Measurements from ENCODE around the gene ESYT2.

Gene ESYT2

GRCh38 chr7:158732494-158733219, 96.7 kb downstream of the ESYT2 start:
- POLR2A ChIA-PET = no interaction called here
- CTCF ChIA-PET = interaction anchor here (0.7 to 1.4 kb wide), 3 partner anchors 10 to 293 kb away, joined by 3 to 7 read pairs (median 3); no protein-coding TSS in a partner anchor
- no peak overlapping the region for H3K4me3 ChIP-seq (ENCODE audit: low read depth, low read length)
- H3K36me3 ChIP-seq (ENCODE audit: control insufficient read depth in 2 of 2, insufficient read depth in 1 of 2, low read length in 2 of 2) = peaks cover 0 to 39% of the 10 kb centered on the region in 2 experiments; a peak in 2 of 3 replicates
- no peaks in the 10 kb centered on the region for H3K4me1 ChIP-seq (ENCODE audit: control insufficient read depth, insufficient read depth, low read length)
- no peaks in the 10 kb centered on the region for H3K9me3 ChIP-seq (ENCODE audit: control insufficient read depth, insufficient read depth, low read depth, low read length)
- H3K27ac ChIP-seq (ENCODE audit: extremely low read depth, low read depth, low read length) = no peak overlapping the region
- TF ChIP-seq, protein P1, sequence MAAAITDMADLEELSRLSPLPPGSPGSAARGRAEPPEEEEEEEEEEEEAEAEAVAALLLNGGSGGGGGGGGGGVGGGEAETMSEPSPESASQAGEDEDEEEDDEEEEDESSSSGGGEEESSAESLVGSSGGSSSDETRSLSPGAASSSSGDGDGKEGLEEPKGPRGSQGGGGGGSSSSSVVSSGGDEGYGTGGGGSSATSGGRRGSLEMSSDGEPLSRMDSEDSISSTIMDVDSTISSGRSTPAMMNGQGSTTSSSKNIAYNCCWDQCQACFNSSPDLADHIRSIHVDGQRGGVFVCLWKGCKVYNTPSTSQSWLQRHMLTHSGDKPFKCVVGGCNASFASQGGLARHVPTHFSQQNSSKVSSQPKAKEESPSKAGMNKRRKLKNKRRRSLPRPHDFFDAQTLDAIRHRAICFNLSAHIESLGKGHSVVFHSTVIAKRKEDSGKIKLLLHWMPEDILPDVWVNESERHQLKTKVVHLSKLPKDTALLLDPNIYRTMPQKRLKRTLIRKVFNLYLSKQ (tag by site-specific recombination; IDR thresholded peaks at IDR 0.05; ENCODE audit: borderline replicate concordance) = no peak
- TF ChIP-seq, protein P2, sequence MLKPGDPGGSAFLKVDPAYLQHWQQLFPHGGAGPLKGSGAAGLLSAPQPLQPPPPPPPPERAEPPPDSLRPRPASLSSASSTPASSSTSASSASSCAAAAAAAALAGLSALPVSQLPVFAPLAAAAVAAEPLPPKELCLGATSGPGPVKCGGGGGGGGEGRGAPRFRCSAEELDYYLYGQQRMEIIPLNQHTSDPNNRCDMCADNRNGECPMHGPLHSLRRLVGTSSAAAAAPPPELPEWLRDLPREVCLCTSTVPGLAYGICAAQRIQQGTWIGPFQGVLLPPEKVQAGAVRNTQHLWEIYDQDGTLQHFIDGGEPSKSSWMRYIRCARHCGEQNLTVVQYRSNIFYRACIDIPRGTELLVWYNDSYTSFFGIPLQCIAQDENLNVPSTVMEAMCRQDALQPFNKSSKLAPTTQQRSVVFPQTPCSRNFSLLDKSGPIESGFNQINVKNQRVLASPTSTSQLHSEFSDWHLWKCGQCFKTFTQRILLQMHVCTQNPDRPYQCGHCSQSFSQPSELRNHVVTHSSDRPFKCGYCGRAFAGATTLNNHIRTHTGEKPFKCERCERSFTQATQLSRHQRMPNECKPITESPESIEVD (tag by site-specific recombination; IDR thresholded peaks at IDR 0.05) = no peak
- no peak for TF ChIP-seq KLF9 (tag by site-specific recombination; IDR thresholded peaks at IDR 0.05; ENCODE audit: low read depth)
- TF ChIP-seq, protein P3, sequence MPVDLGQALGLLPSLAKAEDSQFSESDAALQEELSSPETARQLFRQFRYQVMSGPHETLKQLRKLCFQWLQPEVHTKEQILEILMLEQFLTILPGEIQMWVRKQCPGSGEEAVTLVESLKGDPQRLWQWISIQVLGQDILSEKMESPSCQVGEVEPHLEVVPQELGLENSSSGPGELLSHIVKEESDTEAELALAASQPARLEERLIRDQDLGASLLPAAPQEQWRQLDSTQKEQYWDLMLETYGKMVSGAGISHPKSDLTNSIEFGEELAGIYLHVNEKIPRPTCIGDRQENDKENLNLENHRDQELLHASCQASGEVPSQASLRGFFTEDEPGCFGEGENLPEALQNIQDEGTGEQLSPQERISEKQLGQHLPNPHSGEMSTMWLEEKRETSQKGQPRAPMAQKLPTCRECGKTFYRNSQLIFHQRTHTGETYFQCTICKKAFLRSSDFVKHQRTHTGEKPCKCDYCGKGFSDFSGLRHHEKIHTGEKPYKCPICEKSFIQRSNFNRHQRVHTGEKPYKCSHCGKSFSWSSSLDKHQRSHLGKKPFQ (tag by site-specific recombination; IDR thresholded peaks at IDR 0.05) = no peak
- no peak for TF ChIP-seq ZIC2 (tag by site-specific recombination; IDR thresholded peaks at IDR 0.05)
- TF ChIP-seq ZBTB48 (tag by site-specific recombination; IDR thresholded peaks at IDR 0.05) = no peak
- TF ChIP-seq, protein P4, sequence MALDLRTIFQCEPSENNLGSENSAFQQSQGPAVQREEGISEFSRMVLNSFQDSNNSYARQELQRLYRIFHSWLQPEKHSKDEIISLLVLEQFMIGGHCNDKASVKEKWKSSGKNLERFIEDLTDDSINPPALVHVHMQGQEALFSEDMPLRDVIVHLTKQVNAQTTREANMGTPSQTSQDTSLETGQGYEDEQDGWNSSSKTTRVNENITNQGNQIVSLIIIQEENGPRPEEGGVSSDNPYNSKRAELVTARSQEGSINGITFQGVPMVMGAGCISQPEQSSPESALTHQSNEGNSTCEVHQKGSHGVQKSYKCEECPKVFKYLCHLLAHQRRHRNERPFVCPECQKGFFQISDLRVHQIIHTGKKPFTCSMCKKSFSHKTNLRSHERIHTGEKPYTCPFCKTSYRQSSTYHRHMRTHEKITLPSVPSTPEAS (tag by site-specific recombination; IDR thresholded peaks at IDR 0.05) = no peak
- no peak for TF ChIP-seq ZNF354C (tag by site-specific recombination; IDR thresholded peaks at IDR 0.05; ENCODE audit: borderline replicate concordance, low read depth)
- TF ChIP-seq, protein P5, sequence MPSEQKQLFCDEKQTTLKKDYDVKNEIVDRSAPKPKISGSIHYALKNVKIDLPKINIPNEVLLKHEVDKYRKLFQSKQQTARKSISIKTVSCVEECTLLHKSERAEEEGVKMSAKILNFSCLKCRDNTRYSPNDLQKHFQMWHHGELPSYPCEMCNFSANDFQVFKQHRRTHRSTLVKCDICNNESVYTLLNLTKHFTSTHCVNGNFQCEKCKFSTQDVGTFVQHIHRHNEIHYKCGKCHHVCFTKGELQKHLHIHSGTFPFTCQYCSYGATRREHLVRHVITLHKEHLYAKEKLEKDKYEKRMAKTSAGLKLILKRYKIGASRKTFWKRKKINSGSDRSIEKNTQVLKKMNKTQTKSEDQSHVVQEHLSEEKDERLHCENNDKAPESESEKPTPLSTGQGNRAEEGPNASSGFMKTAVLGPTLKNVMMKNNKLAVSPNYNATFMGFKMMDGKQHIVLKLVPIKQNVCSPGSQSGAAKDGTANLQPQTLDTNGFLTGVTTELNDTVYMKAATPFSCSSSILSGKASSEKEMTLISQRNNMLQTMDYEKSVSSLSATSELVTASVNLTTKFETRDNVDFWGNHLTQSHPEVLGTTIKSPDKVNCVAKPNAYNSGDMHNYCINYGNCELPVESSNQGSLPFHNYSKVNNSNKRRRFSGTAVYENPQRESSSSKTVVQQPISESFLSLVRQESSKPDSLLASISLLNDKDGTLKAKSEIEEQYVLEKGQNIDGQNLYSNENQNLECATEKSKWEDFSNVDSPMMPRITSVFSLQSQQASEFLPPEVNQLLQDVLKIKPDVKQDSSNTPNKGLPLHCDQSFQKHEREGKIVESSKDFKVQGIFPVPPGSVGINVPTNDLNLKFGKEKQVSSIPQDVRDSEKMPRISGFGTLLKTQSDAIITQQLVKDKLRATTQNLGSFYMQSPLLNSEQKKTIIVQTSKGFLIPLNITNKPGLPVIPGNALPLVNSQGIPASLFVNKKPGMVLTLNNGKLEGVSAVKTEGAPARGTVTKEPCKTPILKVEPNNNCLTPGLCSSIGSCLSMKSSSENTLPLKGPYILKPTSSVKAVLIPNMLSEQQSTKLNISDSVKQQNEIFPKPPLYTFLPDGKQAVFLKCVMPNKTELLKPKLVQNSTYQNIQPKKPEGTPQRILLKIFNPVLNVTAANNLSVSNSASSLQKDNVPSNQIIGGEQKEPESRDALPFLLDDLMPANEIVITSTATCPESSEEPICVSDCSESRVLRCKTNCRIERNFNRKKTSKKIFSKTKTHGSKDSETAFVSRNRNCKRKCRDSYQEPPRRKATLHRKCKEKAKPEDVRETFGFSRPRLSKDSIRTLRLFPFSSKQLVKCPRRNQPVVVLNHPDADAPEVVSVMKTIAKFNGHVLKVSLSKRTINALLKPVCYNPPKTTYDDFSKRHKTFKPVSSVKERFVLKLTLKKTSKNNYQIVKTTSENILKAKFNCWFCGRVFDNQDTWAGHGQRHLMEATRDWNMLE (tag by site-specific recombination; conservative IDR thresholded peaks at IDR 0.05; ENCODE audit: low read depth) = no peak
- TF ChIP-seq, protein P6, sequence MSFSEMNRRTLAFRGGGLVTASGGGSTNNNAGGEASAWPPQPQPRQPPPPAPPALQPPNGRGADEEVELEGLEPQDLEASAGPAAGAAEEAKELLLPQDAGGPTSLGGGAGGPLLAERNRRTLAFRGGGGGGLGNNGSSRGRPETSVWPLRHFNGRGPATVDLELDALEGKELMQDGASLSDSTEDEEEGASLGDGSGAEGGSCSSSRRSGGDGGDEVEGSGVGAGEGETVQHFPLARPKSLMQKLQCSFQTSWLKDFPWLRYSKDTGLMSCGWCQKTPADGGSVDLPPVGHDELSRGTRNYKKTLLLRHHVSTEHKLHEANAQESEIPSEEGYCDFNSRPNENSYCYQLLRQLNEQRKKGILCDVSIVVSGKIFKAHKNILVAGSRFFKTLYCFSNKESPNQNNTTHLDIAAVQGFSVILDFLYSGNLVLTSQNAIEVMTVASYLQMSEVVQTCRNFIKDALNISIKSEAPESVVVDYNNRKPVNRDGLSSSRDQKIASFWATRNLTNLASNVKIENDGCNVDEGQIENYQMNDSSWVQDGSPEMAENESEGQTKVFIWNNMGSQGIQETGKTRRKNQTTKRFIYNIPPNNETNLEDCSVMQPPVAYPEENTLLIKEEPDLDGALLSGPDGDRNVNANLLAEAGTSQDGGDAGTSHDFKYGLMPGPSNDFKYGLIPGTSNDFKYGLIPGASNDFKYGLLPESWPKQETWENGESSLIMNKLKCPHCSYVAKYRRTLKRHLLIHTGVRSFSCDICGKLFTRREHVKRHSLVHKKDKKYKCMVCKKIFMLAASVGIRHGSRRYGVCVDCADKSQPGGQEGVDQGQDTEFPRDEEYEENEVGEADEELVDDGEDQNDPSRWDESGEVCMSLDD (tag by site-specific recombination; IDR thresholded peaks at IDR 0.05) = no peak
- TF ChIP-seq, protein P7, sequence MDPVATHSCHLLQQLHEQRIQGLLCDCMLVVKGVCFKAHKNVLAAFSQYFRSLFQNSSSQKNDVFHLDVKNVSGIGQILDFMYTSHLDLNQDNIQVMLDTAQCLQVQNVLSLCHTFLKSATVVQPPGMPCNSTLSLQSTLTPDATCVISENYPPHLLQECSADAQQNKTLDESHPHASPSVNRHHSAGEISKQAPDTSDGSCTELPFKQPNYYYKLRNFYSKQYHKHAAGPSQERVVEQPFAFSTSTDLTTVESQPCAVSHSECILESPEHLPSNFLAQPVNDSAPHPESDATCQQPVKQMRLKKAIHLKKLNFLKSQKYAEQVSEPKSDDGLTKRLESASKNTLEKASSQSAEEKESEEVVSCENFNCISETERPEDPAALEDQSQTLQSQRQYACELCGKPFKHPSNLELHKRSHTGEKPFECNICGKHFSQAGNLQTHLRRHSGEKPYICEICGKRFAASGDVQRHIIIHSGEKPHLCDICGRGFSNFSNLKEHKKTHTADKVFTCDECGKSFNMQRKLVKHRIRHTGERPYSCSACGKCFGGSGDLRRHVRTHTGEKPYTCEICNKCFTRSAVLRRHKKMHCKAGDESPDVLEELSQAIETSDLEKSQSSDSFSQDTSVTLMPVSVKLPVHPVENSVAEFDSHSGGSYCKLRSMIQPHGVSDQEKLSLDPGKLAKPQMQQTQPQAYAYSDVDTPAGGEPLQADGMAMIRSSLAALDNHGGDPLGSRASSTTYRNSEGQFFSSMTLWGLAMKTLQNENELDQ (tag by site-specific recombination; IDR thresholded peaks at IDR 0.05; ENCODE audit: low read depth) = no peak
- no peak for TF ChIP-seq SCRT1 (tag by site-specific recombination; IDR thresholded peaks at IDR 0.05; ENCODE audit: borderline replicate concordance)
- no peak for TF ChIP-seq ZFP3 (tag by site-specific recombination; IDR thresholded peaks at IDR 0.05; ENCODE audit: low read depth)
- no peak for TF ChIP-seq ZNF223 (tag by site-specific recombination; IDR thresholded peaks at IDR 0.05)
- TF ChIP-seq ZNF292 (tag by site-specific recombination; IDR thresholded peaks at IDR 0.05; ENCODE audit: borderline replicate concordance, low read depth) = no peak
- TF ChIP-seq KLF10 (tag by site-specific recombination; IDR thresholded peaks at IDR 0.05) = no peak
- TF ChIP-seq ZNF830 (tag by site-specific recombination; IDR thresholded peaks at IDR 0.05; ENCODE audit: low read depth) = no peak
- no peak for TF ChIP-seq ZNF777 (tag by site-specific recombination; IDR thresholded peaks at IDR 0.05; ENCODE audit: borderline replicate concordance)
- no peak for TF ChIP-seq ZNF266 (tag by site-specific recombination; IDR thresholded peaks at IDR 0.05; ENCODE audit: low read depth)
